Heart right ventricle (tissue), 16 donors: ENCODE results near the gene KMT2E. TPM values are rescaled to one million over a fixed set of nuclear protein-coding genes. Genes with fewer than 3 reads are reported as not detected.

ENCODE experiments used
- ATAC-seq, 8 donors: fragments of 200-7000 bp; cut with Tn5 transposase; one replicate each; pipeline ENCODE4 v1.9.1; 2020; ENCODE audit warnings: mild to moderate bottlenecking in 8 of 8, moderate library complexity in 8 of 8, moderate number of reproducible peaks in 1 of 8
- DNase-seq, 2 donors: peaks; one replicate each; pipeline ENCODE4 v3.0.0-alpha.2; 2020
- H3K27ac ChIP-seq, 10 donors: fragments of 200-600 bp; sonication (generic) in 2 of 10; one replicate each; pipeline versions ENCODE4 v1.5.0 to v1.8.0; 2020 to 2022; ENCODE audit warnings: mild to moderate bottlenecking in 3 of 10
- H3K27me3 ChIP-seq, 7 donors: fragments of 200-600 bp; one replicate each; pipeline ENCODE4 v1.8.0; 2021 to 2022; ENCODE audit warnings: mild to moderate bottlenecking in 2 of 7
- H3K36me3 ChIP-seq, 9 donors: fragments of 200-600 bp; sonication (generic) in 1 of 9; one replicate each; pipeline versions ENCODE4 v1.5.0 to v1.8.0; 2020 to 2022; ENCODE audit warnings: mild to moderate bottlenecking in 2 of 9
- H3K4me1 ChIP-seq, 9 donors: fragments of 200-600 bp; sonication (generic) in 1 of 9; one replicate each; pipeline versions ENCODE4 v1.5.0 to v1.8.0; 2020 to 2022; ENCODE audit warnings: mild to moderate bottlenecking in 4 of 9
- H3K4me3 ChIP-seq, 10 donors: fragments of 200-600 bp; sonication (generic) in 2 of 10; one replicate each; pipeline versions ENCODE4 v1.5.0 to v1.8.0; 2020 to 2022; ENCODE audit warnings: mild to moderate bottlenecking in 7 of 10, moderate library complexity in 2 of 10
- H3K9me3 ChIP-seq, 11 donors: fragments of 200-600 bp in 10 of 11; sonication (generic) in 2 of 11; one replicate each; pipeline versions ENCODE4 v1.5.0 to v1.8.0; 2013 to 2022; ENCODE audit warnings: mild to moderate bottlenecking in 2 of 11, control low read depth in 1 of 11, moderate library complexity in 1 of 11
- CTCF ChIP-seq, 9 donors: fragments of 200-600 bp; sonication (generic) in 2 of 9; IDR thresholded peaks; one replicate each; pipeline versions ENCODE4 v1.5.0 to v1.8.0; 2021 to 2022; ENCODE audit warnings: antibody characterized with exemption in 9 of 9, mild to moderate bottlenecking in 5 of 9, moderate library complexity in 1 of 9
- WGBS, 2 donors: extraction: QIAGEN DNeasy Blood & Tissue Kit; methylation state at CpG; one replicate each; pipeline ENCODE4 v1.1.7; 2013; ENCODE audit warnings: inconsistent platforms in 1 of 2; 5-methylcytosine and 5-hydroxymethylcytosine counted together
- intact Hi-C, 10 donors: fragments of 100-400 bp; cut with DNase I; formaldehyde crosslinking; loops; one replicate each; pipeline versions ENCODE4 v1.11.1 to v1.14.2; 2022
- polyA plus RNA-seq, 2 donors: library from polyadenylated mRNA; stranded (reverse); fragments of 200-250 nt; gene quantifications; one replicate each; pipeline ENCODE4 v1.2.3, GENCODE V29; 2013
- total RNA-seq, 10 donors: library from RNA; stranded (reverse); fragmentation: NEBNext Ultra II Directional in 3 of 10; extraction: Animal tissue kit (Norgen Biotek cat#: 25700) in 3 of 10; gene quantifications; one replicate each; pipeline versions ENCODE4 v1.2.1 to v1.2.4, GENCODE V29; 2021 to 2023
- donor health status: Arrhythmogenic right ventricular cardiomyopathy.
- donor health status: ischemic (EF 13 %, LVEDD 7.1; RV severe dilation, severe dysfunction).
- donor health status: healthy with polysubstance abuse.
- donor health status: DM: no; HTN: yes; CAD: no.
- donor health status: DM: no; HTN: no; CAD: no.
- donor health status: ischemic (EF 25% LVEDD 6.9; RV normal size, moderate dysfunction).
- donor health status: ischemic (EF 25% LVEDD 5.7; RV mildly dilated, moderate dysfunction).
- donor health status: healthy.
- donor health status: DM: yes; HTN: yes; CAD: no.
- donor health status: Ischemic cardiomyopathy.
- donor health status: ischemic (EF 35%, LVEDD 5.7; RV mildly dilated, moderate dysfunction).
- donor health status: nonischemic (EF 11% LVEDD 7.7; RV severe dilation, severe dysfunction).
- donor health status: DM: yes; HTN: yes; CAD: no.
- donor health status: PGD.
- donor health status: ischemic (EF 29% LVEDD 5.4; RV normal size, mild dysfunction).
- donor health status: nonischemic (EF 23%, LVEDD 6.1; RV moderate dilation, normal function).

Gene KMT2E
- total and polyA plus RNA-seq, 12 donors: 9.4 to 53.3 (median 46.2) TPM

GRCh38 chr7:105011141-105011830 lies 2.7 kb upstream of the KMT2E start:
- WGBS, 2 donors: 0% methylated on average over 7 of the region's 7 CpGs
- ATAC-seq (no peak), DNase-seq (no peak)
- Histone ChIP-seq H3K36me3 (peaks cover 0 to 31% (median 0%) of the 10 kb centered on the region in 9 donors), H3K4me1 (peaks cover 5 to 51% (median 45%) of the 10 kb centered on the region in 9 donors), H3K9me3 (no peaks in the 10 kb centered on the region), H3K27ac (peak overlapping the region; percentile 93 to 100 (median 100)), H3K27me3 (no peaks in the 10 kb centered on the region), H3K4me3 (peak overlapping the region; percentile 64 to 92 (median 82))
- intact Hi-C loops: loop anchor here in 5 of 10 donors (1.0 to 10.0 kb wide), 4 partner anchors 26 to 66 kb away; no protein-coding TSS in a partner anchor
- no peak for TF ChIP-seq CTCF (IDR thresholded peaks at IDR 0.05)

- peak overlapping the region; percentile 64 to 92 (median 82) for H3K4me3 ChIP-seq
- DNase-seq (no peak), ATAC-seq (no peak)
- peaks cover 0 to 25% (median 0%) of the 10 kb centered on the region in 9 donors for H3K36me3 ChIP-seq
- 0 to 1% methylated on average over 20 to 21 of the region's 21 CpGs for WGBS, 2 donors
- peak overlapping the region; percentile 93 to 100 (median 100) for H3K27ac ChIP-seq
- intact Hi-C loops: loop anchor here in 5 of 10 donors (1.0 to 10.0 kb wide), 4 partner anchors 27 to 67 kb away; no protein-coding TSS in a partner anchor
- peaks cover 1 to 51% (median 45%) of the 10 kb centered on the region in 9 donors for H3K4me1 ChIP-seq
- H3K9me3 ChIP-seq: no peaks in the 10 kb centered on the region
- TF ChIP-seq CTCF (IDR thresholded peaks at IDR 0.05): no peak
- no peaks in the 10 kb centered on the region for H3K27me3 ChIP-seq
Observed at GRCh38 chr7:105011831-105012502, 2.0 kb upstream of the KMT2E start.

GRCh38 chr7:105012503-105013220 lies 1.3 kb upstream of the KMT2E start:
- intact Hi-C loops: loop anchor here in 5 of 10 donors (1.0 to 10.0 kb wide), 5 partner anchors 28 to 68 kb away; no protein-coding TSS in a partner anchor
- Histone ChIP-seq H3K4me3 (peak overlapping the region; percentile 64 to 92 (median 82)), H3K9me3 (no peaks in the 10 kb centered on the region), H3K36me3 (peaks cover 0 to 18% (median 0%) of the 10 kb centered on the region in 9 donors), H3K27ac (peak overlapping the region; percentile 93 to 100 (median 100)), H3K4me1 (peaks cover 0 to 51% (median 44%) of the 10 kb centered on the region in 9 donors), H3K27me3 (no peaks in the 10 kb centered on the region)
- DNase-seq (peak; percentile 100), ATAC-seq (peak; percentile 89 to 95 (median 93))
- TF ChIP-seq CTCF (IDR thresholded peaks at IDR 0.05): peak in 1 of 9 donors; percentile 7
- WGBS, 2 donors: 0 to 1% methylated on average over 53 to 54 of the region's 54 CpGs
